WI38 (cell line): ENCODE data around the gene FMNL1.

ENCODE experiments used
- H3K4me3 ChIP-seq: 2 replicates; pipeline ENCODE4 v1.5.1; 2011; ENCODE audit warnings: low read depth, mild to moderate bottlenecking, control low read depth, low read length
- TF ChIP-seq, protein P1 (sequence below): IDR thresholded peaks from 2 replicates; pipeline ENCODE4 v1.5.1; 2012; ENCODE audit warnings: low read depth, mild to moderate bottlenecking, control low read depth, low read length

FMNL1 gene

DNA sequence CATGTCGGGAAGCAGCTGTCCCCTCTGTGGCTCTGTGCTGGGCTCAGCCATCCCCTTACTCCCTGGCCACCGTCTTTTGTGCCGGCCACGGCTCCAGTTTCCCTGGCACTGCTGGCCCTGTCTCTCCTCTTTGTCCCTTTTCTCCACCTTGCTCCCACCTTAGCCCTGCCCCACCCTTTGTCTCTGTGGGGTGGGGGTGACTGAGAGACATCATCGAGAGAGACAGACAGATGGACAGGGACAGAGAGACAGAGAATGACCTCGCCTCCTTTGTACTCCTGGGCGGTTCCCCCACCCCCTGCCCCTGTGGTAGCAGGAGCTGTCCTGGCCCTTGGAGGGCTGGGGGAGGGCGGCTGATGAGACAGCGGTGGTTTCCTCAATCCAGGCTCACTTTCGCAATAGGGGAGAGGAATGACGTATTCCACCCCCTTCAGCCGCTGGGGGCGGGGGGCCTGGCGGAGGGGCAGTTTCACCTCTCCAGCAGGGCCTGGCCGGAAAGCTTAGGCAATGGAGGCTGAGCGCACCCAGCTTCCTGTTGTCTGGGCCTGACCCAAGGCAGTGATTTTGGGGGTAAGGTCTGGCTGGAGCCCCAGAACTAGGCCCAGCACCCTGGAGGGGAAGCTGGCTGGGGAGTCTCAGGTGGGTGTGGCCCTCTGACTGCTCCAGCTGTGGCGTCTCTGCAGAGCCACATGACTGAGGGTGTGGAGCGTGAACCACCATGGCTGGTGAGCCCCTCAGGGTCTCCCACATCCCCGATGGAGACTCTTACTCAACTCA lies 7.3 kb downstream of the FMNL1 start:
- peak overlapping the region; percentile 28; the same call in 1 of the 2 replicates for H3K4me3 ChIP-seq
- TF ChIP-seq, protein P1, sequence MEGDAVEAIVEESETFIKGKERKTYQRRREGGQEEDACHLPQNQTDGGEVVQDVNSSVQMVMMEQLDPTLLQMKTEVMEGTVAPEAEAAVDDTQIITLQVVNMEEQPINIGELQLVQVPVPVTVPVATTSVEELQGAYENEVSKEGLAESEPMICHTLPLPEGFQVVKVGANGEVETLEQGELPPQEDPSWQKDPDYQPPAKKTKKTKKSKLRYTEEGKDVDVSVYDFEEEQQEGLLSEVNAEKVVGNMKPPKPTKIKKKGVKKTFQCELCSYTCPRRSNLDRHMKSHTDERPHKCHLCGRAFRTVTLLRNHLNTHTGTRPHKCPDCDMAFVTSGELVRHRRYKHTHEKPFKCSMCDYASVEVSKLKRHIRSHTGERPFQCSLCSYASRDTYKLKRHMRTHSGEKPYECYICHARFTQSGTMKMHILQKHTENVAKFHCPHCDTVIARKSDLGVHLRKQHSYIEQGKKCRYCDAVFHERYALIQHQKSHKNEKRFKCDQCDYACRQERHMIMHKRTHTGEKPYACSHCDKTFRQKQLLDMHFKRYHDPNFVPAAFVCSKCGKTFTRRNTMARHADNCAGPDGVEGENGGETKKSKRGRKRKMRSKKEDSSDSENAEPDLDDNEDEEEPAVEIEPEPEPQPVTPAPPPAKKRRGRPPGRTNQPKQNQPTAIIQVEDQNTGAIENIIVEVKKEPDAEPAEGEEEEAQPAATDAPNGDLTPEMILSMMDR, result no peak

DNA sequence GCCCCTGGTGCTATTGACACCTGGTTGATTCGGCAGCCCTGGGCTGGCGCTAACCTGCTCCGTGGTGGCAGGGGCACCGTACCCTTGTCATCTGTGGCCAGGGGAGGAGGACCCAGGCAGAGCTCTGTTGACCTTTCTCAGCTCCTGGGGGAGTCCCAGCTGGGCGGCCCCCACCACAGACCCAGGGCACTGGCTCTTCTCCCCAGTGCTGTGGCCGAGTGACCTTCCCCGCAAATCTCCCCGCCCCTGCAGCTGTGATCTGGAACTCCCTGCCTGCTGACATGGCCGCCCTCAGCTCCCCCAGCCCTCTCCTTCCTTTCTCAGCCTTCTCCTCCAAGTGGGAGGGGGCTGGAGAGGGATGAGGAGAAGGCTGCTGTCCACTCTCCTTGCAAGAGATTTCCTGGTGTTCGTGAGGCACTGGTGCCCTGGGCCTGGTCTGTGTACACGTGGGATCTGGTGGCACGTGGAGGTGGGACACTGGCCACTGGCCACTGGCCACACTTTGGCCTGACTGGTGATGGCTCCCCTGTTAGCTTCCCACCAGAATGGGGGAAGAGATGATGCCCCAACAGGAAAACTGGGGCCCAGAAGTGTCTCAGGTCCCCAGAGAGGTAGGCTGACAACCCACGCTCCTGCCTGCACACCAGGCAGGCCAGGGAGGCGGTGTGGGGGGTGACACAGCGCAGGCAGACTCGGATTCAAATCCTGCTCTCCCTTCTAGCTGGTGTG lies 8.2 kb downstream of the FMNL1 start:
- no peak overlapping the region for H3K4me3 ChIP-seq
- TF ChIP-seq, protein P1, result no peak

DNA sequence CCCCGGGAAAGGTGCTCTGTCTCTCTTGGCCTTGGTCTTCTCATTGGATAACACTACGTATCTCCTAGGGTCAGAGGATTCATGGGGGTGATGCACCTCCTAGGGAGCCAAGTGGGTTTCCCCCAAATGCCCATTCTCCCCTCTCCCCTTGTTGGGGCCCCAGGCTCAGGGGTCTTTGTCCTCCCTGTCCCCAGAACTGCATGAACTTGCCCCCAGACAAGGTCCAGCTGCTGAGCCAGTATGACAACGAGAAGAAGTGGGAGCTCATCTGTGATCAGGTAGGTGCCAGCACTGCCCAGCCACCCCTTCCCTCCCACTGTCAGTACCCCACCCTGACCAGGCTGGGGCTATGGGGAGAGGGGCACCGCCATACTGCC lies 8.7 kb downstream of the FMNL1 start:
- H3K4me3 ChIP-seq, result no peak overlapping the region
- TF ChIP-seq, protein P1, result no peak

DNA sequence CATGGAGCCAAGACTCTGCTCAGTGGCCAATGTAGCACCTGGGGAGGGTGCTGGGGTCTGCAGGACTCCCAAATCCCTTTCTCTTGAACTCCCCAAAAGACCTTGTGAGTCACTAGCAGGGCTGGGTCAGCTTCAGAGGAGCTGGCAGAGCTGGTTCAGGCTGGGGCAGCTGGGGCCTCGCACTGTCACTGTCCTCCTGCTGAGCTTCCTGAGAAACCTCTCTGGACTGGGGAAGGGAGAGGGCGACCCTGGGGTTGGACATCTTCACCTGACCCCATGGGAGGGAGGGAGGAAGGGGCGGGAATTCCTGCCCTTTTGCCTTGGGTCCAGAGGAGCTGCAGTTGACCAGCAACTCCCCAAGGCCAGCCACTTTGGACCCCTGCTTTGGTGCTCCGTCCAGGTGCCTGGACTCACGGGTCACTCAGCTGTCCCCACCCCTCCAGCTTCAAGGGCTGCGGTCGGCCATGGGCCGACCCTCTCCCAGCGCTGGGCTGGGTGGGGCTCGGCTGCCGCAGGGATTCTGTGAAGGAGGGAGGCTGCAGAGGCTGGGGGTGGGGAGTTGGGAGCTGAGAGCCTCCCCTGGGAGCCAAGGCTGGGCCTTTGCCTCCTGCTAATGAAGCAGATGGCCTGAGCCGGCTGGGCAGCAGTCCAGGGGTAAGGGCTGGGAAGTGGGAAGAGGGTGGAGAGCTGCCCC lies 9.2 kb downstream of the FMNL1 start:
- TF ChIP-seq, protein P1, result no peak
- H3K4me3 ChIP-seq, result no peak overlapping the region

DNA sequence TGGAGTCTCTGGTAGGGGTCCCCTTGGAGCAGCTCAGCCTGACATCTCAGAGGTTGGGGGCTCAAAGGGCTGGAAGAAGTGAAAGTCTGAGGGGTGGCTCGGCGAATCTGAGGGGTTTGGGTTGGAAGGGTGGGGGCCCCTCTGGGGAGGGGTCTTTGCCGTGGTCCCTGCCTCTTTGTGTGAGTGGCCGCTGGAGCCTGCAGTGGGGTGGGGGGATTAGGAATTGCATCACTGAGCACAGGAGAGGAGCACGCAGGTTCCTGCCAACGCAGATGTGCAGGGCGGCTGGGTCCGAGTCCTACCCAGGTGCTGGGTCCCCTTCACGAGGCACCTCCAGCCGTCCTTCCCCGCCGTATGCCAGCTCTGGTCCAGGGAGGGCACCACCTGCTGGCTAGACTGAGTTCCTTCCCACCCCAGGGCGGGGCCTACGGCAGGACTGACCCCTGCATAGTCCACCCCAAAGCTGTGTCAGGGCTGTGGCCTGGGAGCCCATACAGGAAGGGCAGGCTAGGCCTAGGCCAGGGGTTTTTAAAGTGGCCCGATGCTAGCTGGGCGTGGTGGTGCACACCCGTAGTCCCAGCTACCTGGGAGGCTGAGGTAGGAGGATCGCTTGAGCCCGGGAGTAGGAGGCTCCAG lies 9.9 kb downstream of the FMNL1 start:
- H3K4me3 ChIP-seq, result no peak overlapping the region
- TF ChIP-seq, protein P1, result no peak

DNA sequence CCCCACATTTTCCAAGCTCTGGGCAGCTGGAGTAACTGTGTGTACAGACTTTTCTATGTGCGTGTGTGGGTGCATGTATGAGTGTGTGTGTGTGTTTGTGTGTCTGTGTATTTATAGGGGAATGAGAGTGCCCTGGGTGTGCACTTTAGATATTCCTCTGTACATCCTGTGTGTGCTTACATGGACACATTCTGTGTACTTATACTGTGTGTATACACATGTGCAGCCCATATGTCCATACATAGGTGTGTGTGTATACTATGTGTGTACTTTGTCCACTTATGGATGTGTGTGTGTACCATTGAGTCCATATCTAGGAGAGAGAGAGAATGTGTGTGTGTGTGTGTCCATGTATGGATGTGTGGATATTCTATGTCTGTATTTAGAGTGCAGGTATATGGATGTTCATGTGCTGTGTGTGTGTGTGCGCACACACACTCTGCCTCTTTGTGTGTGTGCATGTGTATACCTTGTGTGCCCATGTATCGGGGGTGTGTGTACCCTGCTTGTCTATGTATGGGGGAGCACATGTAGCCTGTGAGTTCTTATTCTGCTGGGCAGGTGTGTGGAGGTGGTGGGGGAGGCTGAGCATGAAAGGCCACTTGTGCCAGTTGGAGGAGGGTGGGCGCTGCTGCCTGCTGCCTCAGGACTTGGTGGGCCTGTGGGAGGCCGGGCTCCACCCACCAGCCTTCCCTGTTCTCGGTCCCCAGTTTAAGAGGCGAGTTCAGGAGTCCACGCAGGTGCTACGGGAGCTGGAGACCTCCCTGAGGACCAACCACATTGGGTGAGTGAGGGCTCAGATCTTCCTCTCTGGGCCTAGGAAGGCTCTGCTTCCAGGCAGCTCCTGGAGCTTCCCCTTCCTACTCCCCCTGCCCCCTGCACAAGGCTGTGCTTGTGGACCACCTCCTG lies 11.1 kb downstream of the FMNL1 start:
- H3K4me3 ChIP-seq, result no peak overlapping the region
- TF ChIP-seq, protein P1, result no peak
